ENCODE data around the gene LTBP2.
"Not testable (repeated sequence)": the region's sequence is repeated elsewhere in the genome, so short reads cannot be mapped to it uniquely, and the experiment has no call there.

Gene LTBP2

DNA sequence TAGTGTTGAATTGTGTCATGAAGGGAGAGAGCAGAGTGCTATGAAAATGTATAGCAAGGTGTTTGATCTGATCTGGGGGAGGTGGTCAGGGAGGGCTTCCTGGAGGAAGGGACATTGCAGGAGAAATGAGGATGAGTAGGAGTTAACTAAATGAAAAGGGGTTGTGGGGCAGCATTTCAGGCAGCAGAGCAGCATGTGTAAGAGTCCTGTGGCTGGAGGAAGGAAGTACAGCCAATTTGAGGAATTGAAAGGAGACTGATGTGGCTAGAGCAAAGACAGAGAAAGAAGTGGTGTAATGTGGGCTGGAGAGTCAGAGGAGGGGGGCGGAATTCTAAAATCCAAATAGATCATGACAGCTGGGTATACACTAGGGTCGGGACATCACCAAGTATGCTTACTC, 139.4 kb downstream of the LTBP2 start:
- no peak for DNase-seq

DNA sequence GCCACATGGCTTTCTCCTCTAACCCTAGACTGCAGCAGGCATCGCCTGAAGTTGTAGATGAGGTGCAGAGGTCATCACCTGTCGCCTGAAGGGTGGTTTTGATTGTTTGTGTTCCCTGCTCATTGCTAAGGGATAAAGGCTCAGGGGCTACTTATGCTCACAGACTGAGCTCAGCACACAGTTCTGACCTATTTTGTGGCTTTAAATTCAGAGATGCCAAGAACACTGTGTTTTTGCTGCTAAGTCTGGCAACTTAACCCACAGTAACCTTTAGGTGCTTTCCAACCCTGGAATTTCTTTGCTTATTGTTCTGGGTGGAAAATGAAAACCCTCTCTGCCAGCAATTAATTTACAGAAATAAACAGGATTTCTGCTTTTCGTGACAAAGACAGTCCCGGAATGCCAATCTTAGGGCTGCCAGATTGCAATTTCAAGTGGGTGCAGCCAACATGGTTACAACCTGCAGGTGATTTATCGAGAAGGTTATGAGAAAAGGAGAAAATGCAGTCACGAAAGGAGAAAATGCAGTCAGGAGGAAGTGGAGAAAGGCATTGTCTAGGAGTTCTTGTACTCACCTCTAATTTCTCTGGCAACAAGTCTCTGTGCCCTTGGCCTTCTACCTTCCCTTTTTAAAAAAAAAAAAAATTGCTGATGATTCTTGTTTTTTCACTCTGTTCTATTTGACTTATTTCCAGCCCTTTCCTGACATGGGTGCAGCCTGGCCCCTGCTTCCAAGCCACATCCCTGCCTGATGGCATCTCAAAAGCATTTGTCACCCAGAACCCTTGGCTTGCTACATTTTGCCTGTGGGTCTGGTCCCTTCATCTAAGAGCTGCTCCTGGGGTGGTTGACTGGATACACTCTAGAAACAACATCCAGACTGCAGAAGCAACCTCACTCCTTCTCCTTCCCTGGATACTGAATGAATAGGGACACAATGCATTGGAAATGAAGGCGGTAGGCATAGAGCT, 142.2 kb downstream of the LTBP2 start:
- DNase-seq = no peak

DNA sequence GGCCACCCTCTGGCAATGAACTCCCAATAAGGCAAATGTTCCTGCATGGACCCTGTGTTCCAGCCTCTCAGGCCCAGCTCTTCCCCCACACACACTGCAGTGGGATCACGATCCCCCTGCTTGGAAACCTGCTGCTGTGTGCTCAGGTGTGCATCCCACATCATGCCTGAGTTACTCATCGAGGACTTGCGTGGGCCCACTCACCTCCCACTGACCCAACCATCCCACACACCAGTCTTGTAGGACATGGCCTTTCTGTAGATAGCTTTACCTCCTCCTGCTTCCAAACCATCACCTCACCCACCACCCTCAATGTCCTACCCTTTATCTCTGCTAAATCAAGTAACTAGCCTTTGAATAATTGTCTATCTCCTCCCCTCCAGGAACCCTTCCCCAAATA, 143.5 kb downstream of the LTBP2 start:
- DNase-seq = no peak

DNA sequence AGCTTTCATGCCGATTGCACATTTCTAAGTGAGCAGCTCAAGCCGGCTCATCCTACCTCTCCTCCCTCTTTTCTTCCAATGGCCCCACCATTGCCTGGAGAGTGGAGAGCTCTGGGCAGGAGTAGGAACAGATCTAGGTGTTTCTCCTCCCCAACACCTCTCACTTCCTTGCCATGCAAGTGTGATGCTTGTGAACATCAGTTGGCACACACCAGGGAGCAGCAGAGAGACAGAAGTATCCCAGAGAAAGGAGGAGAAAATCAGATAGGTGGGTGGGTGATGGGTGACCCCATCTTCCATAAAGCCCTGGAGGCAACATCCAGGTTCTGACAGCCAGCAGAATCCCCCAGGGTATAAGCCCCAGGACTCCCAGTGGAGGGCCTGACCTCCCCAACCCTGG, 146.7 kb downstream of the LTBP2 start:
- DNase-seq = no peak

DNA sequence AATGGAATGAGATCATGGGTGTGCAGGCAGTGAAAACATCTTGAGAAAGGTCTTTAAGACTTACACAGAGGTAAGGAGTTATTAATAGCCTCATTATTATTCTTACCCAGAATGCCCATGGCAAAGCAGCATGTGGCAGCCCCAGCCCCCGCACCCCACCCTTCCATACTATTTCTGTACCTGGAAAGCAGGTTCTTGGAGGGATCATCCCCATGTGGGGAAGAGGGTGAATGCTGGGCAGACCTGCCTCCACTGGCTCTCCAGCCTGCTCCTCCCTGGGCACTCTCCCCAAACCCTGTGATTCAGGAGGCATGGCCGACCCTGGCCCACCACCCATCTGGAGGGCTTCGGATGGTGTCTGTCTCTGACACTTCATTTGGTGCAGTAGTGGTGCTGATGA, 147.3 kb downstream of the LTBP2 start:
- no peak for DNase-seq

DNA sequence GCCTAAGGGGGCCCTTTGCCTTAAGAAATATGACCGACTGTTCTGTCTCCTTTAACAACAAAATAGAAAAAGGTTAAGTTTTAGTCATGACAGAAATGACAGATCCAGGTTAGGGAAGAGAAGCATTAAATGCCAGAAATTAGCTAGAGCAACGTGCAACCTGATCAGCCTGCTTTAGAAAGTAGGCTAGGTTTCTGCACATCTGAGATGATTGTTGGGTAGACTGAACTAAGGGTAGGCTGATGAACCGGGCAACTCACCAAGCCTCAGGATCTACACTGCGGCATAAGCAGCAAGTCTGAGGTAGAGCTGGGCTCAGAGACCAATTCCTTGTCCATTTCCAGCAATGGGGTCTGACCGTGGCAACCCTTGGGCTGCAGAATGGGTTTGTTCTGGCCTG, 148.3 kb downstream of the LTBP2 start:
- no peak for DNase-seq

DNA sequence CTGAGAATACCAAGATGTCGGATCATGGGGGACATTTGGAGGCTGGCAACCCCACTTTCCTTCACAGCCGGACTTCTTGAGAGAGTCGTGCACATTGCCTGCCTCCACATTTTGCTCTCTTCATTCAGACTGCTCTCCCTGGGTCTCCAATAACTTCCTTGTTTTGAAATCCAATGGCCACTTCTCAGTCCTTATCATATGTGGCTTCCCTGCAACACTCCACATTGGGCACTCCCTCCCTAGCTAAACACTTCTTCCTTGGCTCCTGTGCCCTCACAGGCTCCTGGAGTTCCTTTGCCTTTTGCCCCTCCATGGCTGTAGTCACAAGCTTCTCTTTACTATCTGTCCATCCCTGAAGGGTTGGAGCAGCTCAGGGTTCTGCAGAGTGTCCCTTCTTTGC, 149.0 kb downstream of the LTBP2 start:
- DNase-seq = no peak

DNA sequence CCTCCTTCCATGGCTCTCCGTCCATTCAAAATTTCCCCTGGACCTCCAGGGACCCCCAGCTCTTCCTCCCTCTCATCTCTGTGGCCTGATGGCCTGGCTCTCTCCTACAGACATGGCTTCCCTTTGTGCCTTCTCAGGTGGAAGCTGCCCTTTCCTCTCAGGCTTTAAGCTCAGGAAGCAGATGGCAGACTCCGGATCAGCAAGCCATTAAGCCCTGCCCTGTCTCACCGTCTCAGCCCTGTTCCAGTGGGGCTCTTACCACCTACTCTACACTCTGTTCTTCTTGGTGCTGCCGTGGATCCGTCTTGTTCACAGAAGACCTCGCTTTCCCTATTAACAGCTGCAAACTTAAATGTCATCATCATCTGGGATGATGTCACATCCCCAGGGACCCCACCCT, 152.1 kb downstream of the LTBP2 start:
- no peak for DNase-seq

DNA sequence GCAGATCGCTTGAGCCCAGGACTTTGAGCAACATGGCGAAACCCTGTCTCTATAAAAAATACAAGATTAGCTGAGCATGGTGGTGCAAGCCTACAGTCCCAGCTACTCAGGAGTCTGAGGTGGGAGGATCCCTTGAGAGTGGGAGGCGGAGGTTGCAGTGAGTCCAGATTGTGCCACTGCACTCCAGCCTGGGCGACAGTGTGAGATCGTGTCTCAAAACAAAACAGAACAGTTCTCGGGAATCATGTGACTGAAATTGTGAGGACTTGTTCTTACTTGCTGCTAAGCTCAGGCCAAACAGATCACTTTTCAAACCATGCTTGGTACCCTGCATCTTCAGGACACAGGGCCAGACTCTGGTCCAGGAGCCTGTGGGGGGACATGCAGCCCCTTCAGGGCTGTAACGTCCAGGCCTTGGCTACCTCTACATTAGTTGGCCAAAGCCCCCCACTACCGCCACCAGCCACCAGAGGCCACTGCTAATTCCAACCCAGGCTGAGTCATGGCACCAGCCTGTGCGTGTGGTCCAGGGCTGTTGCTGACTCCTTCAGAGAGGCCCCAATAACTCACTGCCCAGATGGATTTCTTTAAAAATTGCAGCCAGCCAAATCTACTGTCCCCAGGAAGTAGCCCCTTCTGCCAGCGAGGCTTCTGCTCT, 152.6 kb downstream of the LTBP2 start:
- DNase-seq = peak; percentile 47

DNA sequence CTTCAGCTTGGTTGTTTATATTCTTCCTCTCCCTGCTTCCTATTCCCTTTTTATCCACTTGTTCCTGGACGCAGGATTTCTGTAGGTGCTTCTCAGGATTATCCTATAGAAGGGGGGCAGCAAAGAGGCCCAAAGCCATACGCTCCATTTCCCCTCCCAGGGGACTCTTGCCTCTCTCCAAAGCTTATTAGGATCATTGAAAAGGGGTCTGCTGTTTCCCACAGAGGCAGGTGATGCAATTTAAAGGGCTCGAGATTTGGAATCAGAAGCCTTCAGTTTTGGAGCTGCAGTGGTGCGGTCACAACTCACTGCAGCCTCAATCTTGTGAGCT, 154.5 kb downstream of the LTBP2 start:
- no peak for DNase-seq

DNA sequence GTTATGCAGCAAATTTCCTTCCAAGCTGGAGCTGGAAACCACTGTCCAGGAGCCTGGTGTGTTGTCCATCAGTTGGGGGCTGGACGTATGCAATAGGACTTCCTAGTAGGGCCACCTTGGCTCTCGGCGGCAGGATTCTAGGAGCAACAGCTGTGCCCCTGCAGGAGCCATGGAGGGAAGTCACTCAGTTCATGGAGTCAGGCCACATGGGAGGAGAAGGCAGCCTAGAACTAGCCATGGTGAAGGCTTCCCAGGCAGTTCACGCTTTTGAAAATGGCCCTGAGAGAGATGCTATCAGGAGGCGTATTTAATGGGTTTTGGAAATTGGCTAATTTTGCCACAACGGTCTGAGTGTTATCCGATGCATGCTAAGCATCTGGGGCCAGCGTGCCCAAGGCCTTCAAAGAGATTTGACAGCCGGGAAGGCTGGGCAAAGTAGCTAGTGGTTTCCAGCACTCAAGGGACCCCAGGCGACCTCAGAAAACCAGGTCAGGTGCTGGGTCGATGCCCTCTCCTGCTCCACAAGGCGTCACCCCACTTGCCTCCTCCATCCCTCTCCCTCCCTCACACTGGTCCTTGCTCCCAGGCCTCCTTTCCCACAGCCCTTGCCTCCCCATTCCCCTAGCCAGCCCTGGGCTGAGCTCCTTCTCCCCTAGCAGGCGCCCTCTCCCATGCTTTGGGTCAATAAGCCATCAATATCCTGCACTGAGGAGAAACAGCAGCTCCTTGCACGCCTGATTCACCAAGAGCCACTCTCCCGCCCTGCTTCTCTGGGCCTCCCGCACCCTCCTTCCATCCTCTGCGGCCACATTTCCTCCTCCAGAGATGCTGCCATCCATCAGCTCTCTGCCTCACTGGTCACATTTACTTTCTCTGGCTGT, 155.1 kb downstream of the LTBP2 start:
- no peak for DNase-seq

DNA sequence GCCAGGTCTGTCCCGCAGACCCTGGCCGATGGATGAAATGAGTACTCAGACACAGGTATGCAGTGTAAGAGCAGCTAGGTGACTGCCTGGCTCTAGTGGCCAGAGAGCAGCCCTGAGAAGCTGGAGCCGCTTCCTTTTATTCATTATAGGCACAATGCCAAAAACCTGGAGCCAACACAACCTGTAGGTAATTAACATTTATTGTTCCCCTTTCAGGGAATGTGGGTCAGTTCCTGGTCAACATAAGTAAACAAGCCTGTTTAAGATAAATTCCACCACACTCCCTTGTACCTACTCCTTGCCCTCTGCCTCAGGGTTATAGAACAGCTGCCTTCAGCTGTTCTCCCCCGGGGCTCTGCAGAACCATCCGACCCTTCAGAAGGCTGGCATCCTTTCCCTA, 157.6 kb downstream of the LTBP2 start:
- not testable (repeated sequence) for DNase-seq
